Peyer's patch (tissue), 4 donors: Measurements from ENCODE around the gene RPS2.

Experiments used
- POLR2A ChIP-seq, 2 donors: fragments of 450-650 bp; IDR thresholded peaks; one replicate each; pipeline ENCODE4 v1.5.1; 2017; ENCODE audit warnings: antibody characterized with exemption in 2 of 2, mild to moderate bottlenecking in 2 of 2, moderate library complexity in 2 of 2
- TF ChIP-seq, protein P1 (sequence below), 6 experiments: fragments of 450-650 bp in 4 of 6; fragments of 200-600 bp in 2 of 6; sonication (generic) in 1 of 6; IDR thresholded peaks; one replicate each; pipeline ENCODE4 v1.5.1; 2017 to 2019; ENCODE audit warnings: antibody characterized with exemption in 6 of 6, mild to moderate bottlenecking in 3 of 6, moderate library complexity in 1 of 6

DNA sequence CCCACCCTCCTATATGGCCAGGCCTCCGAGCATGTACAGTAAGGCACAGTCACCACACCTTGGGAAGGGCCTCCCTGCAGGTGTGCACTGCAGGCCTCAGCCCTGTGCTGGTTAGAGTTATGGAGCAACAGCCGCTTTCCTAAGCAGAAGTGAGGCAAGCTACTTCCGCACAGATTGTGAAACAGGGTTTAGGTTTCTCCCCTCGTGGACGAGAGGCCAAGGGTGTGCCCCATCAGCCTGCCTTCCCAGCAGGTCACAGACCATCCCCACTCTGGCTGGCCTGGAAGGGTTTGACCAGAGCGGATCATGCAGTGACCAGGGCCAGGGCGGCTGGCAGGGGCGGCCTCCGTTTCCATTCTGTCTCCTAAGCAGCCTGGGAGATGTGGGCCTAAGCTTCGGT lies 26.3 kb downstream of the RPS2 start:
- TF ChIP-seq POLR2A (IDR thresholded peaks at IDR 0.05), result no peak
- TF ChIP-seq, protein P1, sequence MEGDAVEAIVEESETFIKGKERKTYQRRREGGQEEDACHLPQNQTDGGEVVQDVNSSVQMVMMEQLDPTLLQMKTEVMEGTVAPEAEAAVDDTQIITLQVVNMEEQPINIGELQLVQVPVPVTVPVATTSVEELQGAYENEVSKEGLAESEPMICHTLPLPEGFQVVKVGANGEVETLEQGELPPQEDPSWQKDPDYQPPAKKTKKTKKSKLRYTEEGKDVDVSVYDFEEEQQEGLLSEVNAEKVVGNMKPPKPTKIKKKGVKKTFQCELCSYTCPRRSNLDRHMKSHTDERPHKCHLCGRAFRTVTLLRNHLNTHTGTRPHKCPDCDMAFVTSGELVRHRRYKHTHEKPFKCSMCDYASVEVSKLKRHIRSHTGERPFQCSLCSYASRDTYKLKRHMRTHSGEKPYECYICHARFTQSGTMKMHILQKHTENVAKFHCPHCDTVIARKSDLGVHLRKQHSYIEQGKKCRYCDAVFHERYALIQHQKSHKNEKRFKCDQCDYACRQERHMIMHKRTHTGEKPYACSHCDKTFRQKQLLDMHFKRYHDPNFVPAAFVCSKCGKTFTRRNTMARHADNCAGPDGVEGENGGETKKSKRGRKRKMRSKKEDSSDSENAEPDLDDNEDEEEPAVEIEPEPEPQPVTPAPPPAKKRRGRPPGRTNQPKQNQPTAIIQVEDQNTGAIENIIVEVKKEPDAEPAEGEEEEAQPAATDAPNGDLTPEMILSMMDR (IDR thresholded peaks at IDR 0.05), result no peak
